ENCODE measurements around the gene EPHA6.

DNA sequence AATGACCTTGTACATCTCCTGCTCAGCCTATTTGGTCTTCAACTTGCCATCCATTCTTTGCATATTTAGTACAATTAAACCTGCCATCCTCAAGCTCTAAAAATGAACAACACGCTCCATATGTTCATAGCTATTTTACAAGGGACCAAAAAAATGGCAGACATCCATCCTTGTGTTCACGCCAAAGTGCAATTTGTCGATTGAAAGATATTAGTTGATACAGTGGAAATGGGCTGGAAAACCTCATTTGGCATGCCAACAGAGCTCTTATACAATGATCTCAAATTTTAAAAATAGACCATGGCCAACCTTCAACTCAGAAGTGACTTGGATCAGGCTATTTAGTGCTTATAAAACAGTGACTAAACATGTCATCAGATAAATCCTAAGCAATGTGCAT, 536.6 kb downstream of the EPHA6 start:
- TF ChIP-seq EZH2phosphoT487 (IDR thresholded peaks at IDR 0.05; ENCODE audit: insufficient read depth, low read depth) (no peak), EZH2 (IDR thresholded peaks at IDR 0.05; ENCODE audit: insufficient read depth, poor library complexity, severe bottlenecking) (no peak)

Data from GM23248 (cell line).